Stimulated activated CD4-positive, alpha-beta T cell treated with anti-CD3 and anti-CD28 coated beads, Interleukin-12 subunit alpha, Interleukin-12 subunit beta, amount 100 ng/mL, for 48 hours (primary cell): ENCODE measurements around the gene ADGRV1.
"Not testable (repeated sequence)": the region's sequence is repeated elsewhere in the genome, so short reads cannot be mapped to it uniquely, and the experiment has no call there.

Experiments
- DNase-seq, 3 donors: peaks; one replicate each; pipeline ENCODE4 v3.0.0-alpha.2; 2020; ENCODE audit warnings: low read depth in 2 of 3, low spot score in 1 of 3

Gene ADGRV1

GRCh38 chr5:90586469-90586868 is 27.9 kb downstream of the ADGRV1 start:
- DNase-seq: no peak

GRCh38 chr5:90590170-90590569 is 31.6 kb downstream of the ADGRV1 start:
- DNase-seq: no peak

- DNase-seq: not testable (repeated sequence)
Observed at GRCh38 chr5:90593083-90593482, 34.5 kb downstream of the ADGRV1 start.

GRCh38 chr5:90595766-90596165 is 37.2 kb downstream of the ADGRV1 start:
- not testable (repeated sequence) for DNase-seq

- no peak for DNase-seq
Observed at GRCh38 chr5:90598293-90598692, 39.7 kb downstream of the ADGRV1 start.

- DNase-seq: not testable (repeated sequence)
Observed at GRCh38 chr5:90600307-90600706, 41.7 kb downstream of the ADGRV1 start.

GRCh38 chr5:90601468-90601867 is 42.9 kb downstream of the ADGRV1 start:
- DNase-seq: no peak

- no peak for DNase-seq
Observed at GRCh38 chr5:90602681-90603080, 44.1 kb downstream of the ADGRV1 start.

- DNase-seq: no peak
Observed at GRCh38 chr5:90606539-90606938, 47.9 kb downstream of the ADGRV1 start.

- DNase-seq: no peak
Observed at GRCh38 chr5:90612919-90613318, 54.3 kb downstream of the ADGRV1 start.

- no peak for DNase-seq
Observed at GRCh38 chr5:90613459-90613858, 54.9 kb downstream of the ADGRV1 start.

- no peak for DNase-seq
Observed at GRCh38 chr5:90613918-90614504, 55.4 kb downstream of the ADGRV1 start.

- no peak for DNase-seq
Observed at GRCh38 chr5:90615355-90615754, 56.8 kb downstream of the ADGRV1 start.

GRCh38 chr5:90618071-90618470 is 59.5 kb downstream of the ADGRV1 start:
- DNase-seq: no peak

- not testable (repeated sequence) for DNase-seq
Observed at GRCh38 chr5:90619762-90620161, 61.2 kb downstream of the ADGRV1 start.

- DNase-seq: no peak
Observed at GRCh38 chr5:90621848-90622247, 63.3 kb downstream of the ADGRV1 start.

GRCh38 chr5:90626493-90626892 is 67.9 kb downstream of the ADGRV1 start:
- no peak for DNase-seq

- no peak for DNase-seq
Observed at GRCh38 chr5:90628492-90628891, 69.9 kb downstream of the ADGRV1 start.

GRCh38 chr5:90632791-90633190 is 74.2 kb downstream of the ADGRV1 start:
- DNase-seq: no peak

- DNase-seq: no peak
Observed at GRCh38 chr5:90636948-90637347, 78.4 kb downstream of the ADGRV1 start.

GRCh38 chr5:90637731-90638130 is 79.1 kb downstream of the ADGRV1 start:
- DNase-seq: no peak

GRCh38 chr5:90638878-90639277 is 80.3 kb downstream of the ADGRV1 start:
- DNase-seq: no peak

GRCh38 chr5:90640484-90641059 is 82.0 kb downstream of the ADGRV1 start:
- DNase-seq: no peak
